Heart left ventricle (tissue), 16 donors: ENCODE results near the gene RANBP17. TPM values are rescaled to one million over a fixed set of nuclear protein-coding genes. Genes with fewer than 3 reads are reported as not detected.
"Not testable (repeated sequence)": the region's sequence is repeated elsewhere in the genome, so short reads cannot be mapped to it uniquely, and the experiment has no call there.

ENCODE experiments used
- ATAC-seq, 4 donors: fragments of 200-7000 bp; cut with Tn5 transposase; one replicate each; pipeline ENCODE4 v1.9.1; 2020 to 2022; ENCODE audit warnings: moderate library complexity in 4 of 4, mild to moderate bottlenecking in 3 of 4, moderate number of reproducible peaks in 1 of 4
- DNase-seq, 5 donors: peaks; one replicate each; pipeline ENCODE4 v3.0.0-alpha.2; 2020
- H3K27ac ChIP-seq, 12 donors: fragments of 200-600 bp; sonication (generic) in 4 of 12; one replicate each; pipeline versions ENCODE4 v1.5.0 to v1.8.0; 2016 to 2022; ENCODE audit warnings: mild to moderate bottlenecking in 2 of 12
- H3K27me3 ChIP-seq, 9 donors: fragments of 200-600 bp; sonication (generic) in 2 of 9; one replicate each; pipeline versions ENCODE4 v1.5.1 to v1.8.0; 2016 to 2022; ENCODE audit warnings: mild to moderate bottlenecking in 3 of 9
- H3K36me3 ChIP-seq, 9 donors: fragments of 200-600 bp; sonication (generic) in 2 of 9; one replicate each; pipeline versions ENCODE4 v1.5.0 to v1.8.0; 2018 to 2022; ENCODE audit warnings: mild to moderate bottlenecking in 2 of 9
- H3K4me1 ChIP-seq, 12 donors: fragments of 200-600 bp; sonication (generic) in 4 of 12; one replicate each; pipeline versions ENCODE4 v1.5.0 to v1.8.0; 2016 to 2022; ENCODE audit warnings: mild to moderate bottlenecking in 3 of 12
- H3K4me3 ChIP-seq, 12 donors: fragments of 200-600 bp; sonication (generic) in 4 of 12; one replicate each; pipeline versions ENCODE4 v1.5.0 to v1.8.0; 2017 to 2022; ENCODE audit warnings: mild to moderate bottlenecking in 9 of 12, moderate library complexity in 4 of 12
- H3K9me3 ChIP-seq, 12 donors: fragments of 200-600 bp; sonication (generic) in 4 of 12; one replicate each; pipeline versions ENCODE4 v1.5.0 to v1.8.0; 2016 to 2022; ENCODE audit warnings: mild to moderate bottlenecking in 1 of 12
- CTCF ChIP-seq, 12 donors: fragments of 200-600 bp; sonication (generic) in 4 of 12; IDR thresholded peaks; one replicate each; pipeline versions ENCODE4 v1.5.0 to v1.8.0; 2018 to 2022; ENCODE audit warnings: antibody characterized with exemption in 12 of 12, mild to moderate bottlenecking in 5 of 12
- POLR2A ChIP-seq, 2 donors: fragments of 450-650 bp; IDR thresholded peaks; one replicate each; pipeline ENCODE4 v1.6.1; 2017; ENCODE audit warnings: antibody characterized with exemption in 2 of 2, mild to moderate bottlenecking in 2 of 2, moderate library complexity in 2 of 2
- WGBS, 4 donors: extraction: QIAGEN DNeasy Blood & Tissue Kit in 2 of 4; methylation state at CpG; one replicate each; pipeline versions ENCODE4 v1.1.5 to v1.1.7; 2013 to 2018; 5-methylcytosine and 5-hydroxymethylcytosine counted together
- intact Hi-C, 10 donors: fragments of 100-400 bp; cut with DNase I; formaldehyde crosslinking; loops; one replicate each; pipeline versions ENCODE4 v1.11.1 to v1.14.2; 2022
- polyA plus RNA-seq, 2 donors: library from polyadenylated mRNA; stranded (reverse); fragments of 200-250 nt; gene quantifications; one replicate each; pipeline ENCODE4 v1.2.3, GENCODE V29; 2013
- total RNA-seq, 9 donors: library from RNA; depleted of rRNA in 2 of 9; stranded (reverse); fragments of >200 nt in 2 of 9; fragmentation: NEBNext Ultra II Directional in 3 of 9; extraction: Animal tissue kit (Norgen Biotek cat#: 25700) in 3 of 9; gene quantifications; one replicate each; pipeline versions ENCODE4 v1.1.0 to v1.2.4, GENCODE V29; 2016 to 2023
- donor health status: ischemic (EF 13 %, LVEDD 7.1; RV severe dilation, severe dysfunction).
- donor health status: healthy with polysubstance abuse.
- donor health status: DM: no; HTN: yes; CAD: no.
- donor health status: DM: no; HTN: no; CAD: no.
- donor health status: ischemic (EF 25% LVEDD 6.9; RV normal size, moderate dysfunction).
- donor health status: ischemic (EF 25% LVEDD 5.7; RV mildly dilated, moderate dysfunction).
- donor health status: healthy.
- donor health status: DM: yes; HTN: yes; CAD: no.
- donor health status: ischemic (EF 35%, LVEDD 5.7; RV mildly dilated, moderate dysfunction).
- donor health status: nonischemic (EF 11% LVEDD 7.7; RV severe dilation, severe dysfunction).
- donor health status: DM: yes; HTN: yes; CAD: no.
- donor health status: PGD.
- donor health status: ischemic (EF 29% LVEDD 5.4; RV normal size, mild dysfunction).
- donor health status: nonischemic (EF 23%, LVEDD 6.1; RV moderate dilation, normal function).

Gene RANBP17
- total and polyA plus RNA-seq, 11 donors, result 0.65 to 11.5 (median 3.7) TPM

- TF ChIP-seq CTCF (IDR thresholded peaks at IDR 0.05) (no peak), POLR2A (IDR thresholded peaks at IDR 0.05) (no peak)
- ATAC-seq, result no peak
Observed at GRCh38 chr5:170819824-170820223, 42.0 kb upstream of the RANBP17 start.

GRCh38 chr5:170821257-170821800, 40.5 kb upstream of the RANBP17 start:
- intact Hi-C loops, result no loop called here
- 66 to 82% (median 74%) methylated on average over 4 of the region's 4 CpGs for WGBS, 4 donors
- no peaks in the 10 kb centered on the region for H3K4me1 ChIP-seq

More at GRCh38 chr5:170819824-170820223, 42.0 kb upstream of the RANBP17 start:
- no peak overlapping the region for H3K27ac ChIP-seq
- no peak overlapping the region for H3K4me3 ChIP-seq
- intact Hi-C loops, result loop anchor here in 2 of 10 donors (10.0 kb wide), 1 partner anchor 515 kb away; no protein-coding TSS in a partner anchor
- H3K9me3 ChIP-seq, result no peaks in the 10 kb centered on the region
- no peak for DNase-seq
- no peaks in the 10 kb centered on the region for H3K4me1 ChIP-seq
- H3K27me3 ChIP-seq, result no peaks in the 10 kb centered on the region
- H3K36me3 ChIP-seq, result no peaks in the 10 kb centered on the region

GRCh38 chr5:170826117-170826516, 35.7 kb upstream of the RANBP17 start:
- peaks cover 0 to 6% (median 0%) of the 10 kb centered on the region in 12 donors for H3K9me3 ChIP-seq
- H3K4me1 ChIP-seq, result no peaks in the 10 kb centered on the region
- H3K27me3 ChIP-seq, result no peaks in the 10 kb centered on the region
- no peak for TF ChIP-seq CTCF (IDR thresholded peaks at IDR 0.05)
- no peak for TF ChIP-seq POLR2A (IDR thresholded peaks at IDR 0.05)
- intact Hi-C loops, result no loop called here
- H3K4me3 ChIP-seq, result no peak overlapping the region
- DNase-seq (no peak), ATAC-seq (no peak)
- 78 to 85% (median 80%) methylated on average over 2 of the region's 2 CpGs for WGBS, 4 donors
- no peak overlapping the region for H3K27ac ChIP-seq
- no peaks in the 10 kb centered on the region for H3K36me3 ChIP-seq

More at GRCh38 chr5:170821257-170821800, 40.5 kb upstream of the RANBP17 start:
- Histone ChIP-seq H3K4me3 (no peak overlapping the region), H3K27ac (no peak overlapping the region), H3K27me3 (no peaks in the 10 kb centered on the region), H3K36me3 (no peaks in the 10 kb centered on the region), H3K9me3 (peaks cover 0 to 6% (median 0%) of the 10 kb centered on the region in 12 donors)
- no peak for DNase-seq
- ATAC-seq, result no peak
- TF ChIP-seq POLR2A (IDR thresholded peaks at IDR 0.05) (no peak), CTCF (IDR thresholded peaks at IDR 0.05) (no peak)

GRCh38 chr5:170832241-170832640, 29.6 kb upstream of the RANBP17 start:
- WGBS, 4 donors, result 73 to 81% (median 77%) methylated on average over 7 of the region's 7 CpGs
- TF ChIP-seq CTCF (IDR thresholded peaks at IDR 0.05), result no peak
- no peak for TF ChIP-seq POLR2A (IDR thresholded peaks at IDR 0.05)
- no peak for DNase-seq

GRCh38 chr5:170833981-170834380, 27.8 kb upstream of the RANBP17 start:
- 88 to 98% (median 94%) methylated on average over 2 of the region's 2 CpGs for WGBS, 4 donors
- H3K4me3 ChIP-seq, DNase-seq, H3K9me3 ChIP-seq, H3K27me3 ChIP-seq, H3K27ac ChIP-seq, ATAC-seq, H3K36me3 ChIP-seq, intact Hi-C loops, H3K4me1 ChIP-seq: not testable (repeated sequence)

More at GRCh38 chr5:170832241-170832640, 29.6 kb upstream of the RANBP17 start:
- Histone ChIP-seq H3K27me3 (no peaks in the 10 kb centered on the region), H3K4me1 (no peaks in the 10 kb centered on the region), H3K27ac (no peak overlapping the region), H3K36me3 (no peaks in the 10 kb centered on the region), H3K9me3 (no peaks in the 10 kb centered on the region), H3K4me3 (no peak overlapping the region)
- intact Hi-C loops, result no loop called here
- no peak for ATAC-seq
